Gastroesophageal sphincter (tissue), 3 donors: Measurements from ENCODE around the gene SNCA.

Source experiments
- CTCF ChIP-seq, 4 experiments: fragments of 200-600 bp in 2 of 4; fragments of 450-650 bp in 2 of 4; sonication (generic) in 1 of 4; IDR thresholded peaks; one replicate each; pipeline ENCODE4 v1.5.1; 2017 to 2019; ENCODE audit warnings: antibody characterized with exemption in 4 of 4, mild to moderate bottlenecking in 2 of 4, moderate library complexity in 2 of 4
- POLR2AphosphoS5 ChIP-seq: sonication (generic); formaldehyde crosslinking; IDR thresholded peaks from one replicate; pipeline ENCODE4 v1.6.1; 2017; ENCODE audit warnings: antibody characterized with exemption

DNA sequence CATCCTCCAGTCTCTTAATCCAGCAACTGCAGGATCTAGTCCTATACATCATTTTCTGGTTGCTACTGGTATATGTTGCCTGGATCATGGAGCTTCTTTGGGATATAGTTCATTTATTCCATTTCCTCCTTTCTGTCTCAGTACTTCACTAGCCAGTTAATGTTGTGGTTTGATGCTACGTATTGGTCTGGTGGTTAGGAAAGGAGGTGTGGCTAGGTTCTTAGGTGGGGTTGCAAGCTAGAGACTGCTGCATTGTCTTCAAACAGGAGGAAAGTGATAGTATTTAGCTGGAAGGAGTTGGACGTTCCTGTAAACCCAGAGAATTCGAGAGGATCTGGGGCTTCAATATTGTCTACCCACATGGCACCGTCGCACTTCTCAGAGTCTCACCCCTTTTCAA is 129.5 kb downstream of the SNCA start:
- TF ChIP-seq CTCF (IDR thresholded peaks at IDR 0.05): no peak
- TF ChIP-seq POLR2AphosphoS5: no peak
